Mammary epithelial cell (primary cell): ENCODE results near the gene ATXN1.

Experiments used
- EZH2 ChIP-seq: IDR thresholded peaks from 2 replicates; pipeline ENCODE4 v1.6.1; 2012; ENCODE audit warnings: low read length, inconsistent platforms, borderline replicate concordance
- TF ChIP-seq, protein P1 (sequence below), 2 donors: IDR thresholded peaks in 1 of 2; conservative IDR thresholded peaks in 1 of 2; 2 replicates each; pipeline ENCODE4 v1.5.1; 2011 to 2012; ENCODE audit warnings: inconsistent platforms in 2 of 2, low read length in 2 of 2, mild to moderate bottlenecking in 2 of 2, control low read depth in 1 of 2, low read depth in 1 of 2; ENCODE audit not compliant: insufficient read depth in 1 of 2; ENCODE audit errors: extremely low read depth in 1 of 2

DNA sequence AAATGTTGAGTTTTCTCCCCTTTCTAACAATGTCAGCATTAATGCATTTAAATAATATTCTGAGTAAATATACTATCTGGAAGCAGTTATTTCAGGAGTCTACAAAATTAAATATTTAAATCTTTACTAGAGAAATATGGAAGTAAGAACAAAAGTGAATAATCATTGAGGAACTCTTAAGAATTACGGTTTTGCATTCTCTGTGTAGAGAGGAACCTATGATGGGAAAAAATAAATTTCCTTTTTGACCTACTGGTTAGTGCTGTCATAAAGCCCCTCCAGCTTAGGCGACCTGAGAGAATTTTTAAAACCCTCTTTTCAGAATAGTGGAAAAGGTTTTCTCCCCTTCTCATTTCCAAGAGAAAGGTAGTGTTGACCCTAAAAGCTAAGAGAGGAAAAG is 64.8 kb downstream of the ATXN1 start:
- TF ChIP-seq, protein P1, sequence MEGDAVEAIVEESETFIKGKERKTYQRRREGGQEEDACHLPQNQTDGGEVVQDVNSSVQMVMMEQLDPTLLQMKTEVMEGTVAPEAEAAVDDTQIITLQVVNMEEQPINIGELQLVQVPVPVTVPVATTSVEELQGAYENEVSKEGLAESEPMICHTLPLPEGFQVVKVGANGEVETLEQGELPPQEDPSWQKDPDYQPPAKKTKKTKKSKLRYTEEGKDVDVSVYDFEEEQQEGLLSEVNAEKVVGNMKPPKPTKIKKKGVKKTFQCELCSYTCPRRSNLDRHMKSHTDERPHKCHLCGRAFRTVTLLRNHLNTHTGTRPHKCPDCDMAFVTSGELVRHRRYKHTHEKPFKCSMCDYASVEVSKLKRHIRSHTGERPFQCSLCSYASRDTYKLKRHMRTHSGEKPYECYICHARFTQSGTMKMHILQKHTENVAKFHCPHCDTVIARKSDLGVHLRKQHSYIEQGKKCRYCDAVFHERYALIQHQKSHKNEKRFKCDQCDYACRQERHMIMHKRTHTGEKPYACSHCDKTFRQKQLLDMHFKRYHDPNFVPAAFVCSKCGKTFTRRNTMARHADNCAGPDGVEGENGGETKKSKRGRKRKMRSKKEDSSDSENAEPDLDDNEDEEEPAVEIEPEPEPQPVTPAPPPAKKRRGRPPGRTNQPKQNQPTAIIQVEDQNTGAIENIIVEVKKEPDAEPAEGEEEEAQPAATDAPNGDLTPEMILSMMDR (conservative IDR thresholded peaks at IDR 0.05 in 1 of 2, IDR thresholded peaks at IDR 0.05 in 1 of 2; ENCODE audit: extremely low read depth in 1 of 2, insufficient read depth in 1 of 2, low read depth in 1 of 2, low read length in 2 of 2): no peak
- TF ChIP-seq EZH2: no peak
